ENCODE data around the gene SPATA16.

DNA sequence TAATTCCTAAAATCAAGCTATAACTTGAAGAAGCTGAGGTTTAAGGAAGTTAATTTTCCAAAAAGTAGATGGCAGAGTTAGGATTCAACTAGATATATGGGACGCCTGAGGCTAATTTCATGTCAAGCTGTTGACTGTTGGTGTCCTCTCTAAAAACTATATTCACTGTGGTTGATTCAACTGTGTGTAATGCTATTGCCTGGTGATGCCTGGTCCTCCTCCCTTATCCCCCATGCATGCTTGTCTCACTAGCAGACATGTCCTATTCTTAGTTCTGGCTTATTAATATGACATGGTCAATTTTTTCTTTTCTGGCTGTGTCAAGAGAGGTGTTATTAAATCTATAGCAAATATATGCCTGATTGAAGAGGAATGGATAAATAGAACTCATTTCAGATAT lies 156.1 kb downstream of the SPATA16 start:
- TF ChIP-seq, protein P1, sequence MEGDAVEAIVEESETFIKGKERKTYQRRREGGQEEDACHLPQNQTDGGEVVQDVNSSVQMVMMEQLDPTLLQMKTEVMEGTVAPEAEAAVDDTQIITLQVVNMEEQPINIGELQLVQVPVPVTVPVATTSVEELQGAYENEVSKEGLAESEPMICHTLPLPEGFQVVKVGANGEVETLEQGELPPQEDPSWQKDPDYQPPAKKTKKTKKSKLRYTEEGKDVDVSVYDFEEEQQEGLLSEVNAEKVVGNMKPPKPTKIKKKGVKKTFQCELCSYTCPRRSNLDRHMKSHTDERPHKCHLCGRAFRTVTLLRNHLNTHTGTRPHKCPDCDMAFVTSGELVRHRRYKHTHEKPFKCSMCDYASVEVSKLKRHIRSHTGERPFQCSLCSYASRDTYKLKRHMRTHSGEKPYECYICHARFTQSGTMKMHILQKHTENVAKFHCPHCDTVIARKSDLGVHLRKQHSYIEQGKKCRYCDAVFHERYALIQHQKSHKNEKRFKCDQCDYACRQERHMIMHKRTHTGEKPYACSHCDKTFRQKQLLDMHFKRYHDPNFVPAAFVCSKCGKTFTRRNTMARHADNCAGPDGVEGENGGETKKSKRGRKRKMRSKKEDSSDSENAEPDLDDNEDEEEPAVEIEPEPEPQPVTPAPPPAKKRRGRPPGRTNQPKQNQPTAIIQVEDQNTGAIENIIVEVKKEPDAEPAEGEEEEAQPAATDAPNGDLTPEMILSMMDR (IDR thresholded peaks at IDR 0.05) = no peak
- TF ChIP-seq POLR2A (IDR thresholded peaks at IDR 0.05) = no peak

Measured in thyroid gland (tissue), 4 donors.